Measurements from ENCODE around the gene PLXNB1.
A peak's percentile ranks its signal among the peaks of the same experiment; 100 is the strongest.
"Not testable (repeated sequence)": the region's sequence is repeated elsewhere in the genome, so short reads cannot be mapped to it uniquely, and the experiment has no call there.

Gene PLXNB1

GRCh38 chr3:48406443-48407431, 23.1 kb downstream of the PLXNB1 start:
- DNase-seq (ENCODE audit: low read depth in 1 of 2, low spot score in 1 of 2): no peak

GRCh38 chr3:48405971-48406370, 23.9 kb downstream of the PLXNB1 start:
- DNase-seq (ENCODE audit: low read depth in 1 of 2, low spot score in 1 of 2): no peak

GRCh38 chr3:48405343-48405881, 24.5 kb downstream of the PLXNB1 start:
- no peak for DNase-seq (ENCODE audit: low read depth in 1 of 2, low spot score in 1 of 2)

GRCh38 chr3:48404440-48405342, 25.2 kb downstream of the PLXNB1 start:
- no peak for DNase-seq (ENCODE audit: low read depth in 1 of 2, low spot score in 1 of 2)

- DNase-seq (ENCODE audit: low read depth in 1 of 2, low spot score in 1 of 2): no peak
These were observed 26.1 kb downstream of the PLXNB1 start for GRCh38 chr3:48403533-48404439.

- no peak for DNase-seq (ENCODE audit: low read depth in 1 of 2, low spot score in 1 of 2)
These were observed 27.0 kb downstream of the PLXNB1 start for GRCh38 chr3:48402907-48403306.

- DNase-seq (ENCODE audit: low read depth in 1 of 2, low spot score in 1 of 2): no peak
These were observed 27.6 kb downstream of the PLXNB1 start for GRCh38 chr3:48402281-48402732.

GRCh38 chr3:48401434-48401901, 28.4 kb downstream of the PLXNB1 start:
- not testable (repeated sequence) for DNase-seq (ENCODE audit: low read depth in 1 of 2, low spot score in 1 of 2)

- DNase-seq (ENCODE audit: low read depth in 1 of 2, low spot score in 1 of 2): peak; percentile 31 to 58
These were observed 29.0 kb downstream of the PLXNB1 start for GRCh38 chr3:48400824-48401433.

- no peak for DNase-seq (ENCODE audit: low read depth in 1 of 2, low spot score in 1 of 2)
These were observed 30.3 kb downstream of the PLXNB1 start for GRCh38 chr3:48399387-48400172.

GRCh38 chr3:48398701-48399386, 31.0 kb downstream of the PLXNB1 start:
- DNase-seq (ENCODE audit: low read depth in 1 of 2, low spot score in 1 of 2): no peak

GRCh38 chr3:48397767-48398681, 31.9 kb downstream of the PLXNB1 start:
- no peak for DNase-seq (ENCODE audit: low read depth in 1 of 2, low spot score in 1 of 2)

GRCh38 chr3:48395714-48396113, 34.2 kb downstream of the PLXNB1 start:
- no peak for DNase-seq (ENCODE audit: low read depth in 1 of 2, low spot score in 1 of 2)

- DNase-seq (ENCODE audit: low read depth in 1 of 2, low spot score in 1 of 2): no peak
These were observed 35.5 kb downstream of the PLXNB1 start for GRCh38 chr3:48394391-48394790.

GRCh38 chr3:48388966-48389365, 40.9 kb downstream of the PLXNB1 start:
- no peak for DNase-seq (ENCODE audit: low read depth in 1 of 2, low spot score in 1 of 2)

GRCh38 chr3:48387634-48388033, 42.3 kb downstream of the PLXNB1 start:
- DNase-seq (ENCODE audit: low read depth in 1 of 2, low spot score in 1 of 2): no peak

GRCh38 chr3:48372862-48373435, 56.9 kb downstream of the PLXNB1 start:
- no peak for DNase-seq (ENCODE audit: low read depth in 1 of 2, low spot score in 1 of 2)
